C4-2B (cell line): Measurements from ENCODE around the gene TMEM214.
A peak's percentile ranks its signal among the peaks of the same experiment; 100 is the strongest.

ENCODE experiments used
- H3K27ac ChIP-seq: fragments of 450-650 bp; 2 replicates; pipeline ENCODE4 v1.5.1; 2017
- CTCF ChIP-seq: fragments of 450-650 bp; conservative IDR thresholded peaks from 2 replicates; pipeline ENCODE4 v1.5.1; 2017; ENCODE audit warnings: mild to moderate bottlenecking
- ZFX ChIP-seq: fragments of 450-650 bp; IDR thresholded peaks from 2 replicates; pipeline ENCODE4 v1.6.1; 2017

TMEM214 gene

GRCh38 chr2:27032495-27033252, at the start of gene TMEM214:
TMEM214 (plus strand) TSS chr2:27032965; CDS start chr2:27033016, 51 bp downstream.
- TF ChIP-seq ZFX (peak; percentile 74; the same call in 1 of the 2 replicates), CTCF (no peak)
- H3K27ac ChIP-seq = peak within 1 kb of the TSS; percentile 91

- no peak overlapping the region for H3K27ac ChIP-seq
- TF ChIP-seq ZFX (no peak), CTCF (no peak)
Measured at GRCh38 chr2:26983746-26984145, 49.0 kb upstream of the TMEM214 start.

- no peak for TF ChIP-seq ZFX
- no peak for TF ChIP-seq CTCF
- no peak overlapping the region for H3K27ac ChIP-seq
Measured at GRCh38 chr2:26985807-26986206, 47.0 kb upstream of the TMEM214 start.

GRCh38 chr2:26986576-26986975, 46.2 kb upstream of the TMEM214 start:
- TF ChIP-seq ZFX (no peak), CTCF (no peak)
- H3K27ac ChIP-seq = no peak overlapping the region

- TF ChIP-seq CTCF (no peak), ZFX (no peak)
- no peak overlapping the region for H3K27ac ChIP-seq
Measured at GRCh38 chr2:26988058-26988860, 44.5 kb upstream of the TMEM214 start.

- TF ChIP-seq CTCF (no peak), ZFX (no peak)
- no peak overlapping the region for H3K27ac ChIP-seq
Measured at GRCh38 chr2:26989156-26989555, 43.6 kb upstream of the TMEM214 start.

GRCh38 chr2:26991717-26992116, 41.0 kb upstream of the TMEM214 start:
- no peak for TF ChIP-seq ZFX
- no peak for TF ChIP-seq CTCF
- no peak overlapping the region for H3K27ac ChIP-seq
